ENCODE data around the gene ANKRD17.

- TF ChIP-seq, protein P1, sequence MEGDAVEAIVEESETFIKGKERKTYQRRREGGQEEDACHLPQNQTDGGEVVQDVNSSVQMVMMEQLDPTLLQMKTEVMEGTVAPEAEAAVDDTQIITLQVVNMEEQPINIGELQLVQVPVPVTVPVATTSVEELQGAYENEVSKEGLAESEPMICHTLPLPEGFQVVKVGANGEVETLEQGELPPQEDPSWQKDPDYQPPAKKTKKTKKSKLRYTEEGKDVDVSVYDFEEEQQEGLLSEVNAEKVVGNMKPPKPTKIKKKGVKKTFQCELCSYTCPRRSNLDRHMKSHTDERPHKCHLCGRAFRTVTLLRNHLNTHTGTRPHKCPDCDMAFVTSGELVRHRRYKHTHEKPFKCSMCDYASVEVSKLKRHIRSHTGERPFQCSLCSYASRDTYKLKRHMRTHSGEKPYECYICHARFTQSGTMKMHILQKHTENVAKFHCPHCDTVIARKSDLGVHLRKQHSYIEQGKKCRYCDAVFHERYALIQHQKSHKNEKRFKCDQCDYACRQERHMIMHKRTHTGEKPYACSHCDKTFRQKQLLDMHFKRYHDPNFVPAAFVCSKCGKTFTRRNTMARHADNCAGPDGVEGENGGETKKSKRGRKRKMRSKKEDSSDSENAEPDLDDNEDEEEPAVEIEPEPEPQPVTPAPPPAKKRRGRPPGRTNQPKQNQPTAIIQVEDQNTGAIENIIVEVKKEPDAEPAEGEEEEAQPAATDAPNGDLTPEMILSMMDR (IDR thresholded peaks at IDR 0.05): no peak
- TF ChIP-seq POLR2A (IDR thresholded peaks at IDR 0.05): no peak
These were observed 191.7 kb downstream of the ANKRD17 start for GRCh38 chr4:73066928-73067327.

Measured in right lobe of liver (tissue), 4 donors.